OCI-LY1 (cell line): ENCODE measurements around the gene ARID3C.

Source experiments
- H2AFZ ChIP-seq: fragments of 200-600 bp; sonication (generic), shearing (Covaris generic); 2 replicates; pipeline ENCODE4 v1.6.0; 2014; ENCODE audit warnings: antibody characterized with exemption, mild to moderate bottlenecking, low read length
- H3F3A ChIP-seq: fragments of 200-600 bp; sonication (generic), shearing (Covaris generic); 2 replicates; pipeline ENCODE4 v1.6.0; 2014; ENCODE audit warnings: mild to moderate bottlenecking, antibody characterized with exemption, low read length, moderate library complexity; ENCODE audit not compliant: insufficient read depth
- H3K27ac ChIP-seq: fragments of 200-600 bp; sonication (generic); 2 replicates; pipeline ENCODE4 v1.5.1; 2014; ENCODE audit warnings: low read length, mixed run types, mild to moderate bottlenecking, low read depth; ENCODE audit not compliant: poor library complexity, severe bottlenecking
- H3K27me3 ChIP-seq: fragments of 200-600 bp; sonication (generic); 2 replicates; pipeline ENCODE4 v1.6.0; 2014; ENCODE audit warnings: antibody characterized with exemption, mild to moderate bottlenecking, low read length, moderate library complexity; ENCODE audit not compliant: insufficient read depth
- H3K36me3 ChIP-seq: fragments of 200-600 bp; sonication (generic); 2 replicates; pipeline ENCODE4 v1.6.1; 2014; ENCODE audit warnings: mild to moderate bottlenecking, antibody characterized with exemption, low read length, moderate library complexity, mixed read lengths; ENCODE audit not compliant: insufficient read depth
- H3K4me1 ChIP-seq: fragments of 200-600 bp; sonication (generic); 2 replicates; pipeline ENCODE4 v1.5.1; 2014; ENCODE audit warnings: mild to moderate bottlenecking, low read length, moderate library complexity; ENCODE audit not compliant: insufficient read depth, severe bottlenecking
- H3K4me2 ChIP-seq: fragments of 200-600 bp; sonication (generic), shearing (Covaris generic); 2 replicates; pipeline ENCODE4 v1.6.1; 2014; ENCODE audit warnings: low read length
- H3K4me3 ChIP-seq: fragments of 200-600 bp; sonication (generic); 2 replicates; pipeline ENCODE4 v1.5.1; 2014; ENCODE audit warnings: low read length, low read depth, mild to moderate bottlenecking, mixed read lengths; ENCODE audit not compliant: poor library complexity, severe bottlenecking
- H3K79me2 ChIP-seq: fragments of 200-600 bp; shearing (Covaris generic); 2 replicates; pipeline ENCODE4 v1.6.1; 2016; ENCODE audit warnings: mixed run types, low read length, mixed read lengths; ENCODE audit not compliant: insufficient read depth
- H3K9ac ChIP-seq: fragments of 200-600 bp; sonication (generic), shearing (Covaris generic); 2 replicates; pipeline ENCODE4 v1.6.1; 2014; ENCODE audit warnings: mild to moderate bottlenecking, low read length, mixed read lengths
- H3K9me2 ChIP-seq: fragments of 200-600 bp; sonication (generic), shearing (Covaris generic); 2 replicates; pipeline ENCODE4 v1.6.1; 2014; ENCODE audit warnings: low read depth, mild to moderate bottlenecking, low read length, mixed read lengths
- H3K9me3 ChIP-seq: fragments of 200-600 bp; shearing (Covaris generic); 2 replicates; pipeline ENCODE4 v1.6.1; 2014; ENCODE audit warnings: low read length, mixed read lengths
- H4K20me1 ChIP-seq: fragments of 200-600 bp; sonication (generic), shearing (Covaris generic); 2 replicates; pipeline ENCODE4 v1.6.0; 2016; ENCODE audit warnings: mild to moderate bottlenecking, low read length; ENCODE audit not compliant: insufficient read depth
- CTCF ChIP-seq: fragments of 200-600 bp; sonication (generic), shearing (Covaris generic); IDR thresholded peaks from 2 replicates; pipeline ENCODE4 v1.5.1; 2017; ENCODE audit warnings: mild to moderate bottlenecking, antibody characterized with exemption, low read length, moderate library complexity, mixed read lengths
- EZH2 ChIP-seq: fragments of 200-600 bp; sonication (generic), shearing (Covaris generic); IDR thresholded peaks from 2 replicates; pipeline ENCODE4 v1.8.0; 2017; ENCODE audit warnings: borderline replicate concordance, mixed run types, mild to moderate bottlenecking, antibody characterized with exemption, low read length, moderate library complexity, mixed read lengths

ARID3C gene

DNA sequence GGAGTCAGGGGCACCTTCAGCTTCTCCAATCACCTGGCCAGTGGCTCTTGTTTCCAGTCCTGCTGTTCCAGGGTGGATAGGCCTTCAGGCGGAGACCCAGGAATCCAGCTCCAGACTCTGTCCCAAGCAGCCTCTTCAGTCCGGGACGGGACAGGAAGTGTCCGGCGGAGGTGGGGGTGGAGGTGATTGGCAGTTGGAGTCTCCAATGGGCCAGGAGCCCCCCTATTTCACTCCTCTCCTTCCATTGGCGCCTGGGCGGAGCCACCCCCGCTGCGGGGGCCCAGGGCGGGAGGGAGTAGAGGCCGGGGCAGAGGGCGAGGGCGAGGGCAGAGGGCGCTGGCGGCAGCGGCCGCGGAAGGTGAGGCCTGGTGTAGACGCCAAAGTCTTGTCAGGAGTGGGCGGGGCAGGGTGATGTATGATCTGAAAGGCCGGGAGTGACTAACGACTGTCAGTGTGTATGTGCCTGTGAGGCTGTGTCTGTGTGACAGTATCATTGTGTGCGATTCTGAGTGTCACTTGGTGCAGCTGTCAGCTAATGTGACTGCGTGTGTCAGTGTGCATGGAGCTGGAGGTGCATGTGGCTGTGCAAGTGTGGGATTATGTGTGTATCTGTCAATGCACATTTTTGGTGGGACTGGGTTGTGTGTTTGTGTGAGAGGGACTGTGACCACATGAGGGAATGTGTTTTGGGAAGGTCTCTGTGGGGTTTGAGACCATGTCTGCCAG, 23.2 kb upstream of the ARID3C start, which contains the start of gene IL11RA:
Gene IL11RA (plus strand): TSS at position 310 of the 726 bp plus-strand sequence. CDS start 3,033 bp downstream, outside the sequence.
- H3K79me2 ChIP-seq = no peaks in the 10 kb centered on the region
- no peak within 1 kb of the TSS for H3K27ac ChIP-seq
- H3K4me1 ChIP-seq = peaks cover 24% of the 10 kb centered on the region
- peak within 1 kb of the TSS; percentile 29 for H3K4me3 ChIP-seq
- no peak within 1 kb of the TSS; the same call in 1 of the 2 replicates for H3K9ac ChIP-seq
- H3K4me2 ChIP-seq = peak within 1 kb of the TSS; percentile 46
- H3K36me3 ChIP-seq = peaks cover 35% of the 10 kb centered on the region
- no peaks in the 10 kb centered on the region for H3K9me3 ChIP-seq
- H2AFZ ChIP-seq = no peak within 1 kb of the TSS
- H4K20me1 ChIP-seq = no peaks in the 10 kb centered on the region
- H3K9me2 ChIP-seq = no peaks in the 10 kb centered on the region
- H3F3A ChIP-seq = no peaks in the 10 kb centered on the region
- H3K27me3 ChIP-seq = no peaks in the 10 kb centered on the region; the same call in 1 of the 2 replicates
- TF ChIP-seq EZH2 (no peak), CTCF (no peak)

GRCh38 chr9:34651321-34651720, 22.5 kb upstream of the ARID3C start:
- Histone ChIP-seq H3F3A (no peaks in the 10 kb centered on the region), H3K9ac (no peak overlapping the region), H3K36me3 (peaks cover 35% of the 10 kb centered on the region), H3K79me2 (no peaks in the 10 kb centered on the region), H3K9me2 (no peaks in the 10 kb centered on the region), H3K9me3 (no peaks in the 10 kb centered on the region), H4K20me1 (no peaks in the 10 kb centered on the region), H2AFZ (no peak overlapping the region), H3K27ac (no peak overlapping the region), H3K4me3 (no peak overlapping the region), H3K4me2 (peak overlapping the region; percentile 46; the same call in 1 of the 2 replicates), H3K4me1 (peaks cover 25% of the 10 kb centered on the region), H3K27me3 (no peaks in the 10 kb centered on the region; the same call in 1 of the 2 replicates)
- TF ChIP-seq EZH2 (no peak), CTCF (no peak)

DNA sequence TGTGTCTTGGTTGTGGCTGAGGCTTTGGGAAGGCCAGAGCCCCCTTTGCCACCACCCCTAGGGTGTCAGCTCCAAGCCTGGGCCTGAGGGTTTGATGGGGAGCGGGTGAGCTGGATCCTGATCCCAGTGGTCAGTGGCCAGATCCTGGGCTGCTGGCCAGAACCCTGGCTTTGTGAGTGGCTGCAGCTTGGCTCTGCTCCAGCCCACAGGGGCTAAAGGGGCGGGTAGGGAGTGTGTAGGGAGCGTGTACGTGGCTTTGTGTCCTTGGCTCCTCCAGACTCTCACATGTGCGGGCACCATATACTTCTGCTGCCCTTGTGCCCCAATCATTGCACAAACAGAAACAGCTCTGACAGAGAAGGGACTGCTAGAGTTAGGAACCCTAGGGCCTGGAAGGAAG, 21.9 kb upstream of the ARID3C start:
- Histone ChIP-seq H3K9me3 (no peaks in the 10 kb centered on the region), H3K9me2 (no peaks in the 10 kb centered on the region), H4K20me1 (no peaks in the 10 kb centered on the region), H2AFZ (no peak overlapping the region), H3K4me3 (no peak overlapping the region), H3K4me1 (peaks cover 29% of the 10 kb centered on the region), H3K79me2 (no peaks in the 10 kb centered on the region), H3K27ac (no peak overlapping the region), H3K4me2 (no peak overlapping the region), H3K9ac (no peak overlapping the region), H3K27me3 (no peaks in the 10 kb centered on the region), H3F3A (no peaks in the 10 kb centered on the region), H3K36me3 (peaks cover 35% of the 10 kb centered on the region)
- TF ChIP-seq EZH2 = no peak
- TF ChIP-seq CTCF = no peak
